GM12873 (cell line): Measurements from ENCODE around the gene TGFBR3.

ENCODE experiments used
- CTCF ChIP-seq: IDR thresholded peaks from 2 replicates; pipeline ENCODE4 v1.5.1; 2012; ENCODE audit warnings: low read depth, mild to moderate bottlenecking, moderate library complexity, low read length, control low read depth; ENCODE audit not compliant: insufficient read depth; ENCODE audit errors: missing control alignments

The TGFBR3 gene

GRCh38 chr1:91660708-91661107 is 225.2 kb downstream of the TGFBR3 start:
- TF ChIP-seq CTCF = no peak

- no peak for TF ChIP-seq CTCF
Observed at GRCh38 chr1:91655912-91656449, 230.0 kb downstream of the TGFBR3 start.

- no peak for TF ChIP-seq CTCF
Observed at GRCh38 chr1:91653183-91653582, 232.8 kb downstream of the TGFBR3 start.

- no peak for TF ChIP-seq CTCF
Observed at GRCh38 chr1:91651661-91652071, 234.3 kb downstream of the TGFBR3 start.

- TF ChIP-seq CTCF = no peak
Observed at GRCh38 chr1:91651243-91651642, 234.7 kb downstream of the TGFBR3 start.

- no peak for TF ChIP-seq CTCF
Observed at GRCh38 chr1:91650764-91651163, 235.2 kb downstream of the TGFBR3 start.

- no peak for TF ChIP-seq CTCF
Observed at GRCh38 chr1:91647061-91647460, 238.9 kb downstream of the TGFBR3 start.
